ENCODE data around the gene UTS2B. TPM values are rescaled to one million over a fixed set of nuclear protein-coding genes. Genes with fewer than 3 reads are reported as not detected.

UTS2B gene
- total and polyA plus RNA-seq, 10 of the 15 experiments (the other 5 are each of a cell fraction or from before 2014, with no cell fraction given): 0.15 to 0.72 (median 0.44) TPM

GRCh38 chr3:191331388-191331787 is 1.1 kb upstream of the UTS2B start:
- ChIA-PET RAD21 (ENCODE audit: unreplicated experiment) (interaction anchor here (1.4 to 6.7 kb wide), 9 partner anchors 23 to 93 kb away, joined by 3 to 62 read pairs (median 12); no protein-coding TSS in a partner anchor), SMC1A (ENCODE audit: uncharacterized antibody, unreplicated experiment) (interaction anchor here (0.7 to 7.4 kb wide), 16 partner anchors 10 to 94 kb away, joined by 3 to 48 read pairs (median 6); no protein-coding TSS in a partner anchor), POLR2A (interaction anchor here (1.0 to 4.7 kb wide), 3 partner anchors 25 to 85 kb away, joined by 3 to 21 read pairs (median 5); no protein-coding TSS in a partner anchor), CTCF (interaction anchor here (1.8 to 2.7 kb wide), 2 partner anchors 26 to 88 kb away, joined by 5 to 16 read pairs; no protein-coding TSS in a partner anchor)
- ATAC-seq (no peak), FAIRE-seq (no peak), DNase-seq (ENCODE audit: low read depth, low spot score) (no peak)
- Histone ChIP-seq H3K36me3 (ENCODE audit: control insufficient read depth in 2 of 2, insufficient read depth in 2 of 2, low read length in 1 of 2) (no peaks in the 10 kb centered on the region), H3K27me3 (replicated peaks in 1 of 2; ENCODE audit: control insufficient read depth in 2 of 2, insufficient read depth in 2 of 2, low read length in 1 of 2) (no peaks in the 10 kb centered on the region), H3K27ac (ENCODE audit: control insufficient read depth, insufficient read depth) (peak overlapping the region; percentile 22), H3K9ac (ENCODE audit: control insufficient read depth, insufficient read depth, low read length) (peak overlapping the region; percentile 86), H4K20me1 (ENCODE audit: control insufficient read depth, insufficient read depth) (no peaks in the 10 kb centered on the region), H2AFZ (ENCODE audit: control insufficient read depth, low read depth, low read length) (no peak overlapping the region), H3K9me3 (replicated peaks; ENCODE audit: control insufficient read depth, insufficient read depth, low read length) (no peaks in the 10 kb centered on the region), H3K4me3 (peak overlapping the region; percentile 73), H3K79me2 (ENCODE audit: control insufficient read depth, insufficient read depth, low read length) (peaks cover 72% of the 10 kb centered on the region), H3K4me2 (ENCODE audit: control insufficient read depth, insufficient read depth) (peak overlapping the region; percentile 91), H3K4me1 (ENCODE audit: control insufficient read depth, insufficient read depth, low read length) (peaks cover 17% of the 10 kb centered on the region)
- in situ Hi-C loops (cut with MboI) (no loop called here), intact Hi-C loops (cut with micrococcal nuclease; ENCODE audit: unreplicated experiment) (loop anchor here (2.0 to 5.0 kb wide), 2 partner anchors 35 to 194 kb away; no protein-coding TSS in a partner anchor)
- WGBS (ENCODE audit: insufficient coverage, insufficient replicate concordance, low lambda C conversion rate, missing lambda C conversion rate): 57% methylated on average over 3 of the region's 3 CpGs
- no TSS peak for BruUV-seq (replicated peaks)
- 0 out of 2 replicates have a peak, but pooled peaks have one; percentile 20 for TF ChIP-seq TCF7 (IDR thresholded peaks at IDR 0.05; ENCODE audit: borderline replicate concordance)
- no peak for TF ChIP-seq IKZF1 (conservative IDR thresholded peaks at IDR 0.05)
- no peak for TF ChIP-seq RFX5 (IDR thresholded peaks at IDR 0.05; ENCODE audit: low read depth, low read length)
- TF ChIP-seq, protein P1, sequence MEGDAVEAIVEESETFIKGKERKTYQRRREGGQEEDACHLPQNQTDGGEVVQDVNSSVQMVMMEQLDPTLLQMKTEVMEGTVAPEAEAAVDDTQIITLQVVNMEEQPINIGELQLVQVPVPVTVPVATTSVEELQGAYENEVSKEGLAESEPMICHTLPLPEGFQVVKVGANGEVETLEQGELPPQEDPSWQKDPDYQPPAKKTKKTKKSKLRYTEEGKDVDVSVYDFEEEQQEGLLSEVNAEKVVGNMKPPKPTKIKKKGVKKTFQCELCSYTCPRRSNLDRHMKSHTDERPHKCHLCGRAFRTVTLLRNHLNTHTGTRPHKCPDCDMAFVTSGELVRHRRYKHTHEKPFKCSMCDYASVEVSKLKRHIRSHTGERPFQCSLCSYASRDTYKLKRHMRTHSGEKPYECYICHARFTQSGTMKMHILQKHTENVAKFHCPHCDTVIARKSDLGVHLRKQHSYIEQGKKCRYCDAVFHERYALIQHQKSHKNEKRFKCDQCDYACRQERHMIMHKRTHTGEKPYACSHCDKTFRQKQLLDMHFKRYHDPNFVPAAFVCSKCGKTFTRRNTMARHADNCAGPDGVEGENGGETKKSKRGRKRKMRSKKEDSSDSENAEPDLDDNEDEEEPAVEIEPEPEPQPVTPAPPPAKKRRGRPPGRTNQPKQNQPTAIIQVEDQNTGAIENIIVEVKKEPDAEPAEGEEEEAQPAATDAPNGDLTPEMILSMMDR (IDR thresholded peaks at IDR 0.05 in 2 of 3, conservative IDR thresholded peaks at IDR 0.05 in 1 of 3; ENCODE audit: control insufficient read depth in 2 of 3, extremely low read depth in 1 of 3, insufficient read depth in 1 of 3, low read depth in 3 of 3, low read length in 3 of 3): no peak
- TF ChIP-seq, protein P2, sequence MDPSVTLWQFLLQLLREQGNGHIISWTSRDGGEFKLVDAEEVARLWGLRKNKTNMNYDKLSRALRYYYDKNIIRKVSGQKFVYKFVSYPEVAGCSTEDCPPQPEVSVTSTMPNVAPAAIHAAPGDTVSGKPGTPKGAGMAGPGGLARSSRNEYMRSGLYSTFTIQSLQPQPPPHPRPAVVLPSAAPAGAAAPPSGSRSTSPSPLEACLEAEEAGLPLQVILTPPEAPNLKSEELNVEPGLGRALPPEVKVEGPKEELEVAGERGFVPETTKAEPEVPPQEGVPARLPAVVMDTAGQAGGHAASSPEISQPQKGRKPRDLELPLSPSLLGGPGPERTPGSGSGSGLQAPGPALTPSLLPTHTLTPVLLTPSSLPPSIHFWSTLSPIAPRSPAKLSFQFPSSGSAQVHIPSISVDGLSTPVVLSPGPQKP (IDR thresholded peaks at IDR 0.05; ENCODE audit: low read depth, low read length): no peak
- TF ChIP-seq WRNIP1 (IDR thresholded peaks at IDR 0.05; ENCODE audit: borderline replicate concordance, low read depth, low read length): no peak
- 0 out of 2 replicates have a peak, but pooled peaks have one; percentile 8 for TF ChIP-seq JUNB (IDR thresholded peaks at IDR 0.05)
- TF ChIP-seq, protein P3, sequence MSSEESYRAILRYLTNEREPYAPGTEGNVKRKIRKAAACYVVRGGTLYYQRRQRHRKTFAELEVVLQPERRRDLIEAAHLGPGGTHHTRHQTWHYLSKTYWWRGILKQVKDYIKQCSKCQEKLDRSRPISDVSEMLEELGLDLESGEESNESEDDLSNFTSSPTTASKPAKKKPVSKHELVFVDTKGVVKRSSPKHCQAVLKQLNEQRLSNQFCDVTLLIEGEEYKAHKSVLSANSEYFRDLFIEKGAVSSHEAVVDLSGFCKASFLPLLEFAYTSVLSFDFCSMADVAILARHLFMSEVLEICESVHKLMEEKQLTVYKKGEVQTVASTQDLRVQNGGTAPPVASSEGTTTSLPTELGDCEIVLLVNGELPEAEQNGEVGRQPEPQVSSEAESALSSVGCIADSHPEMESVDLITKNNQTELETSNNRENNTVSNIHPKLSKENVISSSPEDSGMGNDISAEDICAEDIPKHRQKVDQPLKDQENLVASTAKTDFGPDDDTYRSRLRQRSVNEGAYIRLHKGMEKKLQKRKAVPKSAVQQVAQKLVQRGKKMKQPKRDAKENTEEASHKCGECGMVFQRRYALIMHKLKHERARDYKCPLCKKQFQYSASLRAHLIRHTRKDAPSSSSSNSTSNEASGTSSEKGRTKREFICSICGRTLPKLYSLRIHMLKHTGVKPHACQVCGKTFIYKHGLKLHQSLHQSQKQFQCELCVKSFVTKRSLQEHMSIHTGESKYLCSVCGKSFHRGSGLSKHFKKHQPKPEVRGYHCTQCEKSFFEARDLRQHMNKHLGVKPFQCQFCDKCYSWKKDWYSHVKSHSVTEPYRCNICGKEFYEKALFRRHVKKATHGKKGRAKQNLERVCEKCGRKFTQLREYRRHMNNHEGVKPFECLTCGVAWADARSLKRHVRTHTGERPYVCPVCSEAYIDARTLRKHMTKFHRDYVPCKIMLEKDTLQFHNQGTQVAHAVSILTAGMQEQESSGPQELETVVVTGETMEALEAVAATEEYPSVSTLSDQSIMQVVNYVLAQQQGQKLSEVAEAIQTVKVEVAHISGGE (CRISPR knock-in tag; IDR thresholded peaks at IDR 0.05): no peak
- no peak for TF ChIP-seq MXI1 (IDR thresholded peaks at IDR 0.05; ENCODE audit: low read depth, low read length)
- TF ChIP-seq ATF3 (IDR thresholded peaks at IDR 0.05; ENCODE audit: borderline replicate concordance, extremely low read depth, low read depth, low read length): no peak
- no peak for TF ChIP-seq CREB1 (IDR thresholded peaks at IDR 0.05; ENCODE audit: low read depth)
- TF ChIP-seq, protein P4, sequence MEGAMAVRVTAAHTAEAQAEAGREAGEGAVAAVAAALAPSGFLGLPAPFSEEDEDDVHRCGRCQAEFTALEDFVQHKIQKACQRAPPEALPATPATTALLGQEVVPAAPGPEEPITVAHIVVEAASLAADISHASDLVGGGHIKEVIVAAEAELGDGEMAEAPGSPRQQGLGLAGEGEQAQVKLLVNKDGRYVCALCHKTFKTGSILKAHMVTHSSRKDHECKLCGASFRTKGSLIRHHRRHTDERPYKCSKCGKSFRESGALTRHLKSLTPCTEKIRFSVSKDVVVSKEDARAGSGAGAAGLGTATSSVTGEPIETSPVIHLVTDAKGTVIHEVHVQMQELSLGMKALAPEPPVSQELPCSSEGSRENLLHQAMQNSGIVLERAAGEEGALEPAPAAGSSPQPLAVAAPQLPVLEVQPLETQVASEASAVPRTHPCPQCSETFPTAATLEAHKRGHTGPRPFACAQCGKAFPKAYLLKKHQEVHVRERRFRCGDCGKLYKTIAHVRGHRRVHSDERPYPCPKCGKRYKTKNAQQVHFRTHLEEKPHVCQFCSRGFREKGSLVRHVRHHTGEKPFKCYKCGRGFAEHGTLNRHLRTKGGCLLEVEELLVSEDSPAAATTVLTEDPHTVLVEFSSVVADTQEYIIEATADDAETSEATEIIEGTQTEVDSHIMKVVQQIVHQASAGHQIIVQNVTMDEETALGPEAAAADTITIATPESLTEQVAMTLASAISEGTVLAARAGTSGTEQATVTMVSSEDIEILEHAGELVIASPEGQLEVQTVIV (IDR thresholded peaks at IDR 0.05; ENCODE audit: borderline replicate concordance, partially characterized antibody): no peak
